HG03378 (cell line): ENCODE results near the gene FAXDC2.
"Not testable (repeated sequence)": the region's sequence is repeated elsewhere in the genome, so short reads cannot be mapped to it uniquely, and the experiment has no call there.

Source experiments
- ATAC-seq: cut with Tn5 transposase; IDR thresholded peaks from one replicate; pipeline ENCODE4 v1.9.1; 2021; ENCODE audit warnings: mild to moderate bottlenecking, moderate library complexity; ENCODE audit not compliant: unreplicated experiment

FAXDC2 gene

GRCh38 chr5:154832804-154833203 is 17.6 kb downstream of the FAXDC2 start:
- ATAC-seq = not testable (repeated sequence)

GRCh38 chr5:154831451-154831850 is 19.0 kb downstream of the FAXDC2 start:
- no peak for ATAC-seq

DNA sequence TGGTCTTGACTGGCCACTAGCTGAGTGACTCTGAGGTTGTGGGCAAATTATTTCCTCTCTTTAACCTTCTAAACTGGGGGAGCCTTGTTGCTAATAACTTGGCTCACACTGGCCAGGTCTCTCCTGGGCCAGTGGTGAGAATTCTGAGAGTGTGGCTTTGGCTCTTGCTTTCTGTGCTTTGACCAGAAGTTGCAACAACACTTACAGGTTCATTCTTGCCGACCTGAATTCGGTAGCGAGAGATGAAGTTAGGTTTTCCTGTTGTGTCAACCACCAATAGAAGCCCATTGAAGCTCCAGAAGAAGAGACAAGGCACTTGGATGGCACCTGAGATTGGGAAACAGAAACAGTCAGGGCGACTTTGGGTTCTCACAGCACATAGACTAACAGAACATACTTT is 19.8 kb downstream of the FAXDC2 start:
- no peak for ATAC-seq

GRCh38 chr5:154830219-154830595 is 20.2 kb downstream of the FAXDC2 start:
- no peak for ATAC-seq

- ATAC-seq = no peak
Observed at GRCh38 chr5:154829589-154830218, 20.7 kb downstream of the FAXDC2 start.

- ATAC-seq = no peak
Observed at GRCh38 chr5:154829181-154829588, 21.2 kb downstream of the FAXDC2 start.

DNA sequence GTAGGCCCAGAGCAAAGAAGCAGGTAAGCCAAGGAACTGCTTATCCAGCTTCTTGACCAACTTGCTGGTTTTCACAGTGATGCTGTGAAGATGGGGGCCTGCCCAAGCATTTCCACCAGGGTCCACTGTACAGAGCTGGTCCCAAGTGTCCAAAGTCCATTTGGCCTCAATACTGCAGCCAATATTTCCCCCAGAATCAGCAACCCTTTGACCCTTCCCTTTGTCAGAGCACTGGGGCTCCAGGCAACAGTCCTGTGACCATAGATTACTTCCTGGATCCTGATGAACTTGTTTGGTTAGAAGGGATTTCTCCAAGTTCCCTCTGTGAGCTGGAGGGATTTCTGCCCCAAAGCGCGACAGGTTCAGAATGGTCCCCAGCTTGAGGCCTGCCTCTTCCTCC is 26.3 kb downstream of the FAXDC2 start:
- ATAC-seq = no peak

- ATAC-seq = no peak
Observed at GRCh38 chr5:154823605-154824004, 26.8 kb downstream of the FAXDC2 start.

DNA sequence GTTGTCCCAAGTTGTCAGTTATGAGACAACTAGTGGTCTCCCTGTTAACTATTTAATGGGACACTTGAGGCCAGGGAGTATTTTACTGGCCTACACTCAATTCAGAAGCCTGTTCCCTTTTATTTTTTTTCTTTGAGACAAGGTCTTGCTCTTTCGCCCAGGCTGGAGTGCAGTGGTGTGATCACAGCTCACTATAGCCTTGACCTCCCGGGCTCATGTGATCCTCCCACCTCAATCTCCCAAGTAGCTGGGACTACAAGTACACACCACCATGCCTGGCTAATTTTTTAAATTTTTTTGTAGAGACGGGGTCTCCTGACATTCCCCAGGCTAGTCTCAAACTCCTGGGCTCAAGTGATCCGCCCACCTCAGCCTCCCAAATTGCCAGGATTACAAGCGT is 27.5 kb downstream of the FAXDC2 start:
- not testable (repeated sequence) for ATAC-seq

GRCh38 chr5:154820383-154820782 is 30.0 kb downstream of the FAXDC2 start:
- no peak for ATAC-seq

DNA sequence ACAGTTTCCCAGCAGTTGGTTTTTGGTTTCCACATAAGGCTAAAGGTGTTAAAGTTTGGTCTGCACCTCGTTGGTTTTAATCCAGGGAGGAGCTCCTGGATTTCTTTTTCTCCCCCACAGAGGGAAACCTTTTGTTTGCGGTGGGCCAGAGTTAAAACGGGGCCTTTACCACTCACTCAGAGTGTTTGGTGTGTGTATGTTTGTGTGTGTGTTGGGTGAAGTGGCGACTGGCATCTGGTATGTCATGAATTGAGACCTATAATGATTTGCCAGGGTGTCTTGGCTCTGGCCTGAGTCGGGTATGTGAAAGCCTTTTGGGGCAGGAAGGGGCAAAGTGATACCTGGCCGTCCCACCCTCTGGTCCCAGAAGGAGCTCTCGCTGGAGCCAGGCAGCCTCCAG is 30.9 kb downstream of the FAXDC2 start:
- no peak for ATAC-seq

GRCh38 chr5:154818471-154819116 is 31.8 kb downstream of the FAXDC2 start:
- no peak for ATAC-seq

- no peak for ATAC-seq
Observed at GRCh38 chr5:154817815-154818214, 32.6 kb downstream of the FAXDC2 start.

DNA sequence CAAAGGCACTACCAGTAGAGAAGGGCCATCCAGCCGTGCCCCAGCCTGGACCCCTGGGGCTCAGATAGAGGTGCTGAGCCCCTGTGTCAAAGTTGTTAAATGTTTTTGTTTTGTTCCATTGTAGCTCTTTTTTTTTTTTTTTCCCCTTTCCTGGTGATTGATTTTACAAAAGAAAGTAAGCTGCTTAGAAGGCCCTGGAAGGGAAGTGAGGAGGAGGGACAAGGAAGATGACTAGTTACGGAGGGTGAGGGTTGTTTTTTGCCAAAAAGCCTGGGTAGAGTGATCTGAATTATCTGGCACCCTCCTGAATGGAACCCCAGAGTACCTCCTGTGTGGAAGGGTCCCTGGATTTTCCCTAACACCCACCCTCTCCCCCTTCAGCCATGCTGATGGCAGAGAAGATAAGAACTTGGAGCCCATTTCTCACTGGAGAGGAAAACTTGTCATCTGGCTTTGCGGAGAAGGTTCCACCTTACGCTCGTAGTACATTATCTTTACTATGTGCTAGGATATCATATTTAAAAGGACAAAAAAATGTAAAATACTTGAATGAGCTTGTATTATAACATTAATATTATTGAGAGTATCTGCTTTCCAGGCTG is 33.4 kb downstream of the FAXDC2 start:
- ATAC-seq = no peak

DNA sequence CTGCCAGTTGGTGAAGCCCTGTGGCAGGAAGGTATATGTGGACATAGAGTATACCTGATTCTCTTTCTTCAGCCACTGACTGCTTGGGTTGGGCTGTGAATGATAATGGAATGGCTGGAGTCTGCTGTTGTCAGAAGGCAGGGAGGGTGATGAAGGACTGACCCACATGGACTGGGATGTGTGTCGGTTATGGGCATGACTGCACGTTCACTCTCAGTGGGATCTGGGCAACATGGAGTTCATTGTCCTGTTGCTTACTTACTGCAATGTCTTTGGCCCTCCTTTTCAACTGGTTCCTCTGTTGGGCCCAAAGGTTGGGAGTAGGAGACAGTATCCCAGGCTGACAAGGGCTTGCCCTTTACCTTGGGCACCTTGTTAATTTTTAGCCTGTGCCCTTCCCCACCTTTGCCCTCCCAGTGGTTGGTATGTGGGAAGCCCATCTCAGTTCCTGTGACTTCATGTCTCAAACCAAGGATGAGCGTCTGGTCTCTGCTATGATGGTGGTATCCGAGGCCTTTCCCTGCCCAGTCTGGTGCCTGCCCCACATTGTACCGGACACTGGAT is 34.6 kb downstream of the FAXDC2 start:
- ATAC-seq = no peak

DNA sequence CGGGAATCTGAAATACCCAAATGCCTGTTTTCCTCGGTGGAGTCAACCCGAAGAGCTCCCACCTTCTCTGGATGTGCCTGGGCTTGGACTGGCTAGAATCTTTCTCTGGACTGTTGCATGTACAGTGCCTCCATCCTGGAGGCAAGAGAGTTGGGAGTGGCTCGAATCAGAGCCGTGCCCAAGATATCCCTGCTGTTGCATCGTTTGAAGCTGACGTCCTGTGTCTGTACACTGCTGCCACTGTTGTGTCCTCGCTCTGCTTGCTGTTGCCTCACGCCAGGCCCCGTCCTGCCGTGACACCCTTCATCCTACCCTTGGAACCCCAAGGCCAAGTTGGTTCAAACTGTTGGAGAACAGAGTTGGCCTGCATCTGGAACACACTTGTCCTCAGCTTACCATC is 35.4 kb downstream of the FAXDC2 start:
- ATAC-seq = no peak

DNA sequence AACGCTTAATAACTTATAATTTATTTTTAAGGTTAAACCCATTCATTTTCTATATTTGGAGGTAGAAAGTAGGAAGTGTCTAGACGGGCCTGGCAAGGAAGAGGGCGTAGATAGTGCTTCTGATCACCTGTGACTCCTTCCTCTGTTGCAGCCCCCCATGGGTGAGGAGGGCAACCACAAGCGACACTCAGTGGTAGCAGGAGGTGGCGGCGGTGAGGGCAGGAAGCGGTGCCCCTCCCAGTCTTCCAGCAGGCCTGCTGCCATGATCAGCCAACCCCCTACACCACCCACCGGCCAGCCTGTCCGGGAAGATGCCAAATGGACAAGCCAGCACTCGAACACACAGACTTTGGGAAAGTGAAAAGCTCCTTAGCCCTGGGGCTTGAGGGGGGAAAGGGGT is 36.7 kb downstream of the FAXDC2 start:
- ATAC-seq = no peak

GRCh38 chr5:154813158-154813557 is 37.2 kb downstream of the FAXDC2 start:
- ATAC-seq = no peak

DNA sequence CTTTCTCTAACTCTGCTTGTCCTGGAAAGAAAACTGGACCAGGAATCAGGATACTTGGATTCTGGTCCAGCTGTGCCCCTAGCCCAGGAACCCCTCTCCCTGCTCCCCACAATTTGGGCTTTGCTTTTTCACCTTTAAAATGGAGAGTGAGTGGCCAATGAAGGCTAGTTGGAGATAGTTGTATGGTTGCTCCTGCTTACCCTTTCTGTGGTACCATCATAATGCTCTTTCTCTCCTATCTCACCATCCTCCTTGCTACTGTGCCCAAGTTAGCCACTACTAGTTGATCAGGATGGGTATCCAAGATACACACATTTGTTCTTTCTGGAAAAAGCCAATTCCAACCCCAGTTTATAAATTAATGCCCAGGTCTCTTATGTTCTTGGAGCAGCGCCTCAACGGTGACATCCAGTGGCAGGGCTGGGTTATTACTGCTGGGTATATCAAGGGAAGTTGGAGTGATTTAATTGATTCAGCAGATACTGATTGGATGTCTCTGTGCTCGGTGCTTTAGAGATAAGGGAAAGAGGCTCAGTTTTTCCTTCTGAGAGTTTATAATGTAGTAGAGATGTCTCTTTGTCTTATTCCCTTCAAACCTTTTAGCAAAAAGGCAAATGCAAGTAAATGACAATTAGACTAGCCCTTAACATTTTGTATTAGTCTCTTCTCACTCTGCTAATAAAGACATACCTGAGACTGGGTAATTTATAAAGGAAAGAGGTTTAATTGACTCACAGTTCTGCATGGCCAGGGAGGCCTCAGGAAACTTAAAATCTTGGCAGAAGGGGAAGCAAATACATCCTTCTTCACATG is 38.5 kb downstream of the FAXDC2 start:
- ATAC-seq = no peak

DNA sequence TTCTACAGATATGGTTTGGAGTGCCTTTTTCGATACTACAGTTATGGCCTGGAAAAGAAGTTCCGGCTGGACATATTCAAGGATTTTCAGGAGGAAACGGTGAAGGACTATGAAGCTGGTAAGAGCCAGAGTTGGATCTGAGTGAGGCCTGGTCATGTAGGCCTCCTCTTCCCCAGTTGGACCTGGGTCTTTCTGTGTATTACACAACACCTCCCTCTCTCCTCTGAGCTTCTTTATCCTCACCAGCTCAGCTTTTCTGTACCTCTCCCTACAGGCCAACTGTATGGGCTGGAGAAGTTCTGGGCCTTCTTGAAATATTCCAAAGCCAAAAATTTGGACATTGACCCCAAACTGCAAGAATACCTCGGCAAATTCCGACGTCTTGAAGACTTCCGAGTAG is 39.2 kb downstream of the FAXDC2 start:
- ATAC-seq = no peak

DNA sequence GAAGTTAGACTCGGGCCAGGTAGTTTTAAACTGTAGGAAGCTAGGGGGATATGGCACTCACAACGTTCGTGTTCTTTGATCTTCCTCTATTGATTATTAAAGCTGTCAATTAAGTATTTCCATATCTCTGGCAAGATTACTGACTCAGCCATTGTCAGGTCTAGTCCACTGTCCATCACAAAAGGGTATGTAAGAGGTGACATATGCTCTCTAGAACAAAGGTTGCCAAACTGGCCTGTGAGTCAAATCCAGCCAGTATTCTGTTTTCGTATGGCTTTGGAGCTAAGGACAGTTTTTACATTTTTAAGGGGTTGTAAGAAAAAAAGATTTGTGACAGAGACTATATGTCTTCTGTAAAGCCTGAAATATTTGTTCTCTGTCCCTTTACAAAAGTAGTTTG is 44.2 kb downstream of the FAXDC2 start:
- no peak for ATAC-seq
